Lower lobe of right lung (tissue), 2 donors: Measurements from ENCODE around the gene FGGY. TPM values are rescaled to one million over a fixed set of nuclear protein-coding genes. Genes with fewer than 3 reads are reported as not detected.

Experiments
- ATAC-seq, 2 donors: fragments of 200-7000 bp; cut with Tn5 transposase; one replicate each; pipeline ENCODE4 v1.9.1; 2020 to 2022; ENCODE audit warnings: mild to moderate bottlenecking in 2 of 2, moderate library complexity in 2 of 2
- DNase-seq: peaks from one replicate; pipeline ENCODE4 v3.0.0-alpha.2; 2020
- H3K27ac ChIP-seq: fragments of 200-600 bp; one replicate; pipeline ENCODE4 v1.8.0; 2022
- H3K27me3 ChIP-seq: fragments of 200-600 bp; one replicate; pipeline ENCODE4 v1.8.0; 2022; ENCODE audit warnings: low read depth
- H3K36me3 ChIP-seq: fragments of 200-600 bp; one replicate; pipeline ENCODE4 v1.8.0; 2022; ENCODE audit warnings: mild to moderate bottlenecking
- H3K4me1 ChIP-seq: fragments of 200-600 bp; one replicate; pipeline ENCODE4 v1.8.0; 2022
- H3K4me3 ChIP-seq: fragments of 200-600 bp; one replicate; pipeline ENCODE4 v1.8.0; 2022; ENCODE audit warnings: mild to moderate bottlenecking
- H3K9me3 ChIP-seq: fragments of 200-600 bp; one replicate; pipeline ENCODE4 v1.8.0; 2022
- intact Hi-C: fragments of 100-400 bp; cut with DNase I; formaldehyde crosslinking; loops from one replicate; pipeline ENCODE4 v1.11.0; 2022
- total RNA-seq: library from RNA; stranded (reverse); fragmentation: NEBNext Ultra II Directional; extraction: Animal tissue kit (Norgen Biotek cat#: 25700); gene quantifications from one replicate; pipeline ENCODE4 v1.2.1, GENCODE V29; 2021
- TF ChIP-seq, protein P1 (sequence below): fragments of 200-600 bp; IDR thresholded peaks from one replicate; pipeline ENCODE4 v1.8.0; 2022; ENCODE audit warnings: antibody characterized with exemption, mild to moderate bottlenecking
- donor health status: DM: no; HTN: yes; CAD: no; lungs with severe emphysema.

The FGGY gene
- total RNA-seq, 1 donor from 2014 or later, result 31.4 TPM

DNA sequence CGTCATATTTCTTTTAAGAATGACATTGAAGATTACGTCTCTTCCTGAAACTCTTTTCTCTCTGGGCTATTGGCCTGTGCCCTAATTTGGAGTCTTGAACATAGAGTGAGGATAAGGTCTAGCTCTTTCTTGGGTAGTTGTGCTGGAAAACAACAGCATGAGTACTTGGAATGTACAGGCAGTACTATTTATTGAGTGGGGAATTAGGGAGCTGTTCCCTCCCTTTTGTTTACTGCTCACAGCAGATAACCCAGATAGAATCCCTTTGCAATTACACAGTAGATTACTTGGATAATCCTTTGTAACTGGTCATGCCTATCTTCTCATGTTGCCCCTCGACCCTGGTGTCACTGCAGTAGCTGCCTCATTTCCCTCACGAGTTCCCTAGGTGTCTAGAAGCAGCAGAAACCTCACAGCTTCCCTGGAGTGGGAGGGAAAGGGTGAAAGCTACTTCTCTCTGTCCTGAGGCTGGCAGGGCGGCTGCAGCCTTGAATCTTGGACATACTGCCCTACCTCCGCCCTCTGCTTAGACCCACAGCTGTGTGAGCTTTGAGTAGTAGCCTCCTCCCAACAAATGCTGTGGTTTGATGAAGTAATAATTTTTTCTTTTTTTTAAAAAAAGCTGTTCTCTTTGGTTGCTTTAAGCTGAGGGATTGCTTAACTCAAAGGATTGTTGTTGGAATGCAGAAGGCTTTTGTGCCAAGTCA, 70.6 kb downstream of the FGGY start:
- peaks cover 18% of the 10 kb centered on the region for H3K4me1 ChIP-seq
- intact Hi-C loops, result no loop called here
- TF ChIP-seq, protein P1, sequence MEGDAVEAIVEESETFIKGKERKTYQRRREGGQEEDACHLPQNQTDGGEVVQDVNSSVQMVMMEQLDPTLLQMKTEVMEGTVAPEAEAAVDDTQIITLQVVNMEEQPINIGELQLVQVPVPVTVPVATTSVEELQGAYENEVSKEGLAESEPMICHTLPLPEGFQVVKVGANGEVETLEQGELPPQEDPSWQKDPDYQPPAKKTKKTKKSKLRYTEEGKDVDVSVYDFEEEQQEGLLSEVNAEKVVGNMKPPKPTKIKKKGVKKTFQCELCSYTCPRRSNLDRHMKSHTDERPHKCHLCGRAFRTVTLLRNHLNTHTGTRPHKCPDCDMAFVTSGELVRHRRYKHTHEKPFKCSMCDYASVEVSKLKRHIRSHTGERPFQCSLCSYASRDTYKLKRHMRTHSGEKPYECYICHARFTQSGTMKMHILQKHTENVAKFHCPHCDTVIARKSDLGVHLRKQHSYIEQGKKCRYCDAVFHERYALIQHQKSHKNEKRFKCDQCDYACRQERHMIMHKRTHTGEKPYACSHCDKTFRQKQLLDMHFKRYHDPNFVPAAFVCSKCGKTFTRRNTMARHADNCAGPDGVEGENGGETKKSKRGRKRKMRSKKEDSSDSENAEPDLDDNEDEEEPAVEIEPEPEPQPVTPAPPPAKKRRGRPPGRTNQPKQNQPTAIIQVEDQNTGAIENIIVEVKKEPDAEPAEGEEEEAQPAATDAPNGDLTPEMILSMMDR, result no peak

DNA sequence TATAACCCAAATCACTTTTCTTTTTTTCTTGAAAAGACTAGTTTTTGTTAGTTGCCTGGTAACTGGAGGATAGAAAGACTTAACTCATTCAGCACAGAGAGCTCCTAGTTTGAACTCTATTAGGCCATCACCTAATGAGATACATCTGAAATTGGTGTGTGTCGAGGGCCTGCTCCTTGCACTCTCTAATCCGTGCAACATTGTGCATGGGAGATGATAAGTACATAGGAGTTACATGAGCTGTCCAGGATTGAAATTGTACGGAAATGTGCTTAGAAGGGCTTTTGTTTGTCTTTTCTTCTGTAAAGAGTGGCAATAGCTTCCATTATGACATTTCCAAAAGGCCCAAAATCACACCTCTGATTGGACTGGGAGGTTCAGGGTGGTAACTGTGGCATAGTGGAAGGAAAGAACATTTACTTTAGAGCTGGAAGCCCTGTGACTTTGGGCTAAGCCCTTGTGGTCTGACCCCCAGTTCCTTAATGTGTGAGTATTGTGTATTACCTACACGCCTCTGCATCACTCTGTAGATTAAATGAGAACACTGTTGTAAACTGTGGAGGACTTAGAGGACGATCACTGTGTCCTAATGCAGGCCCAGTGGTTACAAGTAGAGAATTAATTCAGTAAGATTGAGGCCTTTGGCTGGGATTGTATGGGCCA, 71.2 kb downstream of the FGGY start:
- Histone ChIP-seq H3K4me1 (peaks cover 18% of the 10 kb centered on the region), H3K27me3 (no peaks in the 10 kb centered on the region), H3K36me3 (no peaks in the 10 kb centered on the region), H3K9me3 (no peaks in the 10 kb centered on the region), H3K27ac (peak overlapping the region; percentile 68), H3K4me3 (no peak overlapping the region)
- TF ChIP-seq, protein P1, result no peak
- DNase-seq (no peak), ATAC-seq (no peak)
- intact Hi-C loops, result no loop called here

More for the DNA sequence above, 70.6 kb downstream of the FGGY start:
- H3K27ac ChIP-seq, result peak overlapping the region; percentile 68
- ATAC-seq, result peak; percentile 87 to 92
- H3K9me3 ChIP-seq, result no peaks in the 10 kb centered on the region
- DNase-seq, result peak; percentile 65
- H3K27me3 ChIP-seq, result no peaks in the 10 kb centered on the region
- H3K4me3 ChIP-seq, result no peak overlapping the region
- H3K36me3 ChIP-seq, result no peaks in the 10 kb centered on the region

DNA sequence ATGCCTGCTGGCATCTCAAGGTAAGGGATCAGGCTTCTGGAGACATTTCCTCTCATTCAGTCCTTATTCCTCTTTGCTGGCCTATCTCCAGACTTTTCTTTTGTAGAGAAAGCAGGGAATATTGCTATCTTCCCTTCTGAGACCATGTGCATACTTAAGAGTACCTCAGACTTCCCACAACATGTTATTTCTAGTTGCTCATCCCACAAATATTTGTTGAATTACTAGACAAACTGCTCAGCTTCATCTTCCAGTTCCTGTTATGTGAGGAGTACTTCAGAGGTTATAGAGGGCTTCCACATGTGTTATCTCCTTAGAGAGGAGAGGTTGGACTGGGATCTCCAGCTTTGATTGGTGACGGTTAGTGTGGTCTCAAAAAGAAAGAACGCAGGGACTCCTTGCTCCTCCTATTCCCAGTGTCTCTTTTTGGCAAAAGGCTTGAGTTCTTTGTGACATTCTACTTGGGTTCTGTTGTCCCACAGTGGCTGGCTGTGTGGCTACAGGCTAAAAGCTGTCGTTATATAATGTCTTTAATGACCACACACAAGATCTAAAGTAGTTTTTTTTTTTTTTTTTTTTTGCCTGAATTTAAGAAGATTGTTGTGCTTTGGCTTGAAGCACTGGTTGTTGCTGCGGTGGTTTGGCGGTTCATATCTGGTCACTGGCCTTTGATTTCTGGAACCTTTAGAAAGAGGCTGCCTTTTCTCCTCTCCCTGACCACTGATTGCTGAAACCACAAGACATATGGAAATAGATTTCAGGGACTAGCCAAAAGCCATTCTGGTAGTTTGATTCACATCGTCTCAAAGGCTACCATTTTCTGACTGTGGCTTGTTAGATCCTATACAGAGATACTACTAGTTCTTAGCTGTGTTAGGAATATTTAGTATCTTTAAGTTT, 78.7 kb downstream of the FGGY start:
- Histone ChIP-seq H3K27ac (no peak overlapping the region), H3K4me1 (no peaks in the 10 kb centered on the region), H3K27me3 (no peaks in the 10 kb centered on the region), H3K4me3 (no peak overlapping the region), H3K36me3 (no peaks in the 10 kb centered on the region), H3K9me3 (no peaks in the 10 kb centered on the region)
- no peak for ATAC-seq
- TF ChIP-seq, protein P1, result no peak
- DNase-seq, result no peak
- intact Hi-C loops, result no loop called here

DNA sequence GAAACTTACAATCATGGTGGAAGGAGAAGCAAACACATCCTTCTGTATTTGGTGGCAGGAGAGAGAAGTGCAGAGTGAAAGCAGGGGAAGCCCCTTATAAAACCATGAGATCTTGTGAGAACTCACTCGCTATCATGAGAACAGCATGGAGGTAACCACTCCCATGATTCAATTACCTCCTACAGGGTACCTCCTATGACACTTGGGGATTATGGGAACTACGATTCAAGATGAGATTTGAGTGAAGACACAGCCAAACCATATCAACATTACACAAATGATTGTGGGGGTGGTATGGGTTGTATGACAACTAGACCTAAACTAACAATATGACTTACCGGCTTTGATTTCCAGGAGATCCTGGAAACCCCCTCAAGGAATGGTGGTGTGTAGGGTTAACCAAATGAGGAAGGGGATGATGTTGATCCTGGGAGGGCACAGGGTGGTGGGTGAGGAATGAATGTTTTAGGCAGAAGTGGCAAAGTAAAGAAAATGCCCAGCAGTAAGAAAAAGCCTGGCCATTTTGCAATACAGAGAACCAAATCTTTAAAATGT, 80.5 kb downstream of the FGGY start:
- no peaks in the 10 kb centered on the region for H3K4me1 ChIP-seq
- H3K9me3 ChIP-seq, result no peaks in the 10 kb centered on the region
- ATAC-seq, result no peak
- TF ChIP-seq, protein P1, result no peak
- H3K36me3 ChIP-seq, result no peaks in the 10 kb centered on the region
- intact Hi-C loops, result no loop called here
- H3K27ac ChIP-seq, result no peak overlapping the region
- no peak overlapping the region for H3K4me3 ChIP-seq
- no peaks in the 10 kb centered on the region for H3K27me3 ChIP-seq
- no peak for DNase-seq

DNA sequence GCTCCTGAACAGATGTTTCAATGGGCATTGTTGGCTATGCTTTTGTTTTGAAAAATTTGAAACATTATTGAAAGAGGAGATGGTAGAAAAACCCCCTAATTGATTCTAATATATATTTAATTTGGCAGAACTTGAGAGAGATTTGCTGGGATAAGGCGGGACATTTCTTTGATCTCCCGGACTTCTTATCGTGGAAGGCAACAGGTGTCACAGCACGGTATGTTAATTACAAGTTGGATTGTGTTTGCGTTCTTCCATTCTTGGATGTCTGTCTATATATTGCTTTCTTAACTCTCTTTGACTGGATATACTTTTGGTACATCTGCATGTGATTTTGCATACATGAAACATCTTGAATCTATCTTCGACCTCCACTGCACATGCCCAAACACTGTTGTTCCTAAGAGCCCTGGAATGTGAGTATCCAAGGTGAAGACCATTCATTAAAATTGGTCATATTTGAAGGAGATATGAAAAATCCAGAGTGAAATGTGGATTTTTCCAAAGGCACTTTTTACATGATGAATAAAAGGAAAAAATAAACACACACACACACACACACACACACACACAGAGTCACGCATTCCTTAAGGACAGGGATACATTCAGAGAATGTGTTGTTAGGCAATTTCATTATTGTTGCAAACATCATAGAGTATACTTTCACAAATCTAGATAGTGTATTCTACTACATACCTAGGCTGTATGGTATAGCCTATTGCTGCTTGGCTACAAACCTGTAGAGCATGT, 81.9 kb downstream of the FGGY start:
- Histone ChIP-seq H3K27me3 (no peaks in the 10 kb centered on the region), H3K27ac (no peak overlapping the region), H3K4me3 (no peak overlapping the region), H3K36me3 (no peaks in the 10 kb centered on the region), H3K9me3 (no peaks in the 10 kb centered on the region), H3K4me1 (no peaks in the 10 kb centered on the region)
- TF ChIP-seq, protein P1, result no peak
- no peak for DNase-seq
- intact Hi-C loops, result no loop called here
- ATAC-seq, result no peak
